Measurements from ENCODE around the gene NT5DC2. TPM values are rescaled to one million over a fixed set of nuclear protein-coding genes. Genes with fewer than 3 reads are reported as not detected.

The NT5DC2 gene
- 25.1 and 93.9 TPM in 2 replicates for total RNA-seq

GRCh38 chr3:52533623-52534280 lies at the start of gene NT5DC2:
Gene NT5DC2 (minus strand): TSS chr3:52533857. CDS start chr3:52533737, 120 bp downstream.

GRCh38 chr3:52536369-52537164 lies 2.9 kb upstream of the NT5DC2 start, which contains the start of gene UQCC5:
Gene UQCC5 (plus strand): TSS chr3:52536605. CDS start chr3:52536756, 151 bp downstream.

GRCh38 chr3:52494886-52495495 lies 38.7 kb downstream of the NT5DC2 start, which contains the start of gene STAB1:
Gene STAB1 (plus strand): TSS chr3:52495338. CDS start chr3:52495414, 76 bp downstream.

Other genes with a start within 250 kb of the NT5DC2 start
- 2.8 and 8.8 TPM in 2 replicates for gene GLYCTK, start 246.0 kb downstream of the NT5DC2 start, total RNA-seq
- 0.96 and 2.0 TPM in 2 replicates for gene DNAH1, start 217.5 kb downstream of the NT5DC2 start, total RNA-seq
- gene BAP1, start 123.8 kb downstream of the NT5DC2 start, total RNA-seq = 41.2 and 61.9 TPM in 2 replicates
- gene PHF7, start 123.2 kb downstream of the NT5DC2 start, total RNA-seq = 1.7 and 2.1 TPM in 2 replicates
- gene SEMA3G, start 88.8 kb downstream of the NT5DC2 start, total RNA-seq = under 0.01 TPM in 2 replicates
- 0.96 and 2.5 TPM in 2 replicates for gene TNNC1, start 79.8 kb downstream of the NT5DC2 start, total RNA-seq
- 38.2 and 67.9 TPM in 2 replicates for gene NISCH, start 78.3 kb downstream of the NT5DC2 start, total RNA-seq
- gene STAB1, start 38.5 kb downstream of the NT5DC2 start, total RNA-seq = 1.1 and 2.9 TPM in 2 replicates
- 3.7 and 7.5 TPM in 2 replicates for gene UQCC5, start 2.7 kb upstream of the NT5DC2 start, total RNA-seq
- 53.8 and 64.0 TPM in 2 replicates for gene PBRM1, start 152.1 kb upstream of the NT5DC2 start, total RNA-seq
- gene GNL3, start 152.2 kb upstream of the NT5DC2 start, total RNA-seq = 160 and 167 TPM in 2 replicates
- 112 and 118 TPM in 2 replicates for gene GLT8D1, start 171.9 kb upstream of the NT5DC2 start, total RNA-seq
- 71.6 and 96.6 TPM in 2 replicates for gene SPCS1, start 172.2 kb upstream of the NT5DC2 start, total RNA-seq
- 17.8 and 24.7 TPM in 2 replicates for gene NEK4, start 237.1 kb upstream of the NT5DC2 start, total RNA-seq
- 0.56 TPM in 1 of 2 replicates, not detected in the other for gene ITIH1, start 243.7 kb upstream of the NT5DC2 start, total RNA-seq

Measured in regular cardiac myocyte (primary cell).